ENCODE data around the gene TSGA10.

DNA sequence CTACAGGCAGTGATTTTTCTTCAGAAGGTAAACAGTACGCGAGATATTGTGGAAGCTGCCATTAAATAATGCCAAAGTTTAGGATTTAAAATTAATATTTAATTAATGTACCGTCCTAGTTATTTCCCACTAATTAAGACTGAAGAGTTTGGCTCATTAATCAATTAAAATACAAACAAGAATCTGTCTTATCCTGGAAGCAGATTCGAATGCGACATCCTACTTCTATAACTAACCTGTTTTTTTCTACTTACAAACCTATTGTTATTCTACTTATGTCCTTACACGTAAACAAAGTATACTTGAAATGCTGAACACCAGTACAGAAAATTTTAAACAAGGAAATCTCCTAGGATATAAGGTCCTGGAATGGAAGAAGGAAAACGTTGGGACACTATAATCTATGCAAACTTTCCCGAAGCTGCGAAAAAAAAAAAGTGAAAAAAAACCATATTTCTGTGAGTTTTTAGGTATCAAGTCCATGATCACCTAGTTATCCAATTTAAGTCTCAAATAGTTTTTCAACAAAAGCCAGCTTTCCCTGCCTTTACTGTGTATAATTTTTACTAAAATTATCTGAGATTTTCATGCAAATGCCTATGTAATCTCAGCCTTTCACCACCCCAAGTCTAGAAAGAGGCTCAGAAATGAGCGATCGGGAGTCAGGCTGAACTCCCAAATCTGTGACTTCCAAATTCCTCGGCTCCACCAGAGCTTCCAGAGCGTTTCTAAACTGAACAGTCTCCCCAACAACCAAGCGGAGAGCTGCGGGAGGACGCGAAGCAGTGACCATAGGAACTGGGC lies 14.5 kb downstream of the TSGA10 start:
- TF ChIP-seq, protein P1, sequence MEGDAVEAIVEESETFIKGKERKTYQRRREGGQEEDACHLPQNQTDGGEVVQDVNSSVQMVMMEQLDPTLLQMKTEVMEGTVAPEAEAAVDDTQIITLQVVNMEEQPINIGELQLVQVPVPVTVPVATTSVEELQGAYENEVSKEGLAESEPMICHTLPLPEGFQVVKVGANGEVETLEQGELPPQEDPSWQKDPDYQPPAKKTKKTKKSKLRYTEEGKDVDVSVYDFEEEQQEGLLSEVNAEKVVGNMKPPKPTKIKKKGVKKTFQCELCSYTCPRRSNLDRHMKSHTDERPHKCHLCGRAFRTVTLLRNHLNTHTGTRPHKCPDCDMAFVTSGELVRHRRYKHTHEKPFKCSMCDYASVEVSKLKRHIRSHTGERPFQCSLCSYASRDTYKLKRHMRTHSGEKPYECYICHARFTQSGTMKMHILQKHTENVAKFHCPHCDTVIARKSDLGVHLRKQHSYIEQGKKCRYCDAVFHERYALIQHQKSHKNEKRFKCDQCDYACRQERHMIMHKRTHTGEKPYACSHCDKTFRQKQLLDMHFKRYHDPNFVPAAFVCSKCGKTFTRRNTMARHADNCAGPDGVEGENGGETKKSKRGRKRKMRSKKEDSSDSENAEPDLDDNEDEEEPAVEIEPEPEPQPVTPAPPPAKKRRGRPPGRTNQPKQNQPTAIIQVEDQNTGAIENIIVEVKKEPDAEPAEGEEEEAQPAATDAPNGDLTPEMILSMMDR (IDR thresholded peaks at IDR 0.05): no peak
- TF ChIP-seq POLR2A (IDR thresholded peaks at IDR 0.05): no peak

Data from body of pancreas (tissue), 4 donors.